Activated naive CD8-positive, alpha-beta T cell treated with anti-CD3 and anti-CD28 coated beads, Interleukin-2, amount 10 ng/mL, durations not matched to agents 7 days and 5 days (primary cell): Measurements from ENCODE around the gene UTP14A. TPM values are rescaled to one million over a fixed set of nuclear protein-coding genes. Genes with fewer than 3 reads are reported as not detected.

Experiments used
- ATAC-seq: fragments of 150-1000 bp; cut with Tn5 transposase; one replicate; pipeline ENCODE4 v1.10.0; 2021; ENCODE audit warnings: low read depth, moderate library complexity
- POLR2A ChIA-PET: fragments of 350-600 bp; sonication (Branson Sonifier 250); formaldehyde crosslinking; loops from one replicate; lab custom pipeline; 2021; ENCODE audit warnings: antibody characterized with exemption; lab: Charles Lee
- DNase-seq: peaks from one replicate; pipeline ENCODE4 v3.0.0; 2021
- H3K27ac Mint-ChIP-seq: one replicate; pipeline ENCODE4 v1.8.0; 2022; ENCODE audit warnings: mild to moderate bottlenecking, mixed read lengths
- H3K27me3 Mint-ChIP-seq: one replicate; pipeline ENCODE4 v1.8.0; 2022; ENCODE audit warnings: mild to moderate bottlenecking, moderate library complexity, mixed read lengths
- H3K36me3 Mint-ChIP-seq: one replicate; pipeline ENCODE4 v1.8.0; 2021; ENCODE audit warnings: mild to moderate bottlenecking, mixed read lengths
- H3K4me1 Mint-ChIP-seq: one replicate; pipeline ENCODE4 v1.8.0; 2021; ENCODE audit warnings: mixed read lengths
- H3K4me3 Mint-ChIP-seq: one replicate; pipeline ENCODE4 v1.8.0; 2022; ENCODE audit warnings: mild to moderate bottlenecking, moderate library complexity, mixed read lengths
- H3K9me3 Mint-ChIP-seq: one replicate; pipeline ENCODE4 v1.8.0; 2021; ENCODE audit warnings: mixed read lengths
- total RNA-seq, 2 experiments: library from RNA; stranded (reverse); gene quantifications; one replicate each; pipeline ENCODE4 v1.2.3, GENCODE V29; 2021

Gene UTP14A
- total RNA-seq, 2 experiments from 2014 or later, result 20.8 to 21.0 TPM

GRCh38 chrX:129956765-129957164, 50.8 kb downstream of the UTP14A start:
- peaks cover 22% of the 10 kb centered on the region for H3K4me1 Mint-ChIP-seq
- peaks cover 2% of the 10 kb centered on the region for H3K36me3 Mint-ChIP-seq
- peaks cover 14% of the 10 kb centered on the region for H3K27me3 Mint-ChIP-seq
- peak overlapping the region; percentile 61 for H3K4me3 Mint-ChIP-seq
- ATAC-seq (no peak), DNase-seq (no peak)
- H3K9me3 Mint-ChIP-seq, result no peaks in the 10 kb centered on the region
- POLR2A ChIA-PET, result interaction anchor here (0.5 to 1.5 kb wide), 2 partner anchors 13 to 25 kb away, joined by 3 to 4 read pairs; partner anchors contain the start of gene BCORL1
- H3K27ac Mint-ChIP-seq, result no peak overlapping the region

GRCh38 chrX:129957241-129958082, 51.5 kb downstream of the UTP14A start:
- peak overlapping the region; percentile 69 for H3K4me3 Mint-ChIP-seq
- peaks cover 12% of the 10 kb centered on the region for H3K27me3 Mint-ChIP-seq
- POLR2A ChIA-PET, result interaction anchor here (0.5 to 1.5 kb wide), 2 partner anchors 12 to 25 kb away, joined by 3 to 4 read pairs; partner anchors contain the start of gene BCORL1
- H3K4me1 Mint-ChIP-seq, result peaks cover 23% of the 10 kb centered on the region
- peak; percentile 51 for ATAC-seq
- peak; percentile 58 for DNase-seq
- peak overlapping the region; percentile 76 for H3K27ac Mint-ChIP-seq
- H3K36me3 Mint-ChIP-seq, result peaks cover 2% of the 10 kb centered on the region
- H3K9me3 Mint-ChIP-seq, result no peaks in the 10 kb centered on the region

GRCh38 chrX:129958083-129958465, 52.1 kb downstream of the UTP14A start:
- ATAC-seq (no peak), DNase-seq (no peak)
- peaks cover 21% of the 10 kb centered on the region for H3K4me1 Mint-ChIP-seq
- POLR2A ChIA-PET, result interaction anchor here (1.5 kb wide), 1 partner anchor 24 kb away, joined by 4 read pairs; the partner anchor contains the start of gene BCORL1
- no peaks in the 10 kb centered on the region for H3K9me3 Mint-ChIP-seq
- H3K27ac Mint-ChIP-seq, result no peak overlapping the region
- peak overlapping the region; percentile 69 for H3K4me3 Mint-ChIP-seq
- no peaks in the 10 kb centered on the region for H3K36me3 Mint-ChIP-seq
- H3K27me3 Mint-ChIP-seq, result peaks cover 12% of the 10 kb centered on the region

DNA sequence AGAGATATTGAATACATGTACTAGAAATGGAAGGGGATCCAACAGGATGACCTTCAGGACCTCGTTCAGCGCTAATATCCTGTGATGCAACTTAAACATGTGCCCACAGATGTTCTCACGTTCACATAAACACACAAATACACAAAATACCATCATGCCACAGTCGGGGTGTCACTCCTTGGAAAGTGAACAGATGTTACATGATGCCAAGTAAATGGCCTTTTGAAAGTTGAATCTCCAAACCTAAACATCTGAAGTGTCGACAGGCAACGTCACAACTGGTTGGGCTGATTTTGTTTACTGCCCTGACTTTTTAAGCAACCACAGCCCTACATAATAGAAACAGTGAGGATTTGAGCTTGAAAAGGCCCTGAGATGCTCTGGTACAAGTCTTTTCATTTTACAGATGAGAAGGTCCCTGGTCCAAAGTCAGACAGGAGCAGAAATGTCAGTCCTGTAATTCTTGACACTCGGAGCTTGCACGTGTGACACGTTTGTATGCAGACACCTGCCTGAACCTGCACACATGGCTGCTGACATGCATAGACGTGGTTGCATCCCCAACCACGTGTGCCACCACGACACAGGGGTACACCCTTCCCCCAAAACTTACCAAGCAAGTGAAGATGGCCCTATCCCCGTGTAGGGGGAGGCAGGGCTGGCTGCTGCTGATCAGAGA, 53.0 kb downstream of the UTP14A start:
- Mint-ChIP-seq H3K4me1 (peaks cover 21% of the 10 kb centered on the region), H3K36me3 (no peaks in the 10 kb centered on the region), H3K27me3 (peaks cover 11% of the 10 kb centered on the region), H3K27ac (no peak overlapping the region), H3K4me3 (no peak overlapping the region), H3K9me3 (no peaks in the 10 kb centered on the region)
- no peak for DNase-seq
- ATAC-seq, result no peak
- POLR2A ChIA-PET, result no interaction called here

- H3K4me3 Mint-ChIP-seq, result no peak overlapping the region
- POLR2A ChIA-PET, result interaction anchor here (0.6 kb wide), 1 partner anchor 358 kb away, joined by 4 read pairs; no protein-coding TSS in a partner anchor
- peaks cover 7% of the 10 kb centered on the region for H3K27me3 Mint-ChIP-seq
- H3K27ac Mint-ChIP-seq, result no peak overlapping the region
- H3K9me3 Mint-ChIP-seq, result no peaks in the 10 kb centered on the region
- DNase-seq (no peak), ATAC-seq (no peak)
- H3K36me3 Mint-ChIP-seq, result no peaks in the 10 kb centered on the region
- peaks cover 21% of the 10 kb centered on the region for H3K4me1 Mint-ChIP-seq
These were observed 53.5 kb downstream of the UTP14A start for GRCh38 chrX:129959493-129959832.

DNA sequence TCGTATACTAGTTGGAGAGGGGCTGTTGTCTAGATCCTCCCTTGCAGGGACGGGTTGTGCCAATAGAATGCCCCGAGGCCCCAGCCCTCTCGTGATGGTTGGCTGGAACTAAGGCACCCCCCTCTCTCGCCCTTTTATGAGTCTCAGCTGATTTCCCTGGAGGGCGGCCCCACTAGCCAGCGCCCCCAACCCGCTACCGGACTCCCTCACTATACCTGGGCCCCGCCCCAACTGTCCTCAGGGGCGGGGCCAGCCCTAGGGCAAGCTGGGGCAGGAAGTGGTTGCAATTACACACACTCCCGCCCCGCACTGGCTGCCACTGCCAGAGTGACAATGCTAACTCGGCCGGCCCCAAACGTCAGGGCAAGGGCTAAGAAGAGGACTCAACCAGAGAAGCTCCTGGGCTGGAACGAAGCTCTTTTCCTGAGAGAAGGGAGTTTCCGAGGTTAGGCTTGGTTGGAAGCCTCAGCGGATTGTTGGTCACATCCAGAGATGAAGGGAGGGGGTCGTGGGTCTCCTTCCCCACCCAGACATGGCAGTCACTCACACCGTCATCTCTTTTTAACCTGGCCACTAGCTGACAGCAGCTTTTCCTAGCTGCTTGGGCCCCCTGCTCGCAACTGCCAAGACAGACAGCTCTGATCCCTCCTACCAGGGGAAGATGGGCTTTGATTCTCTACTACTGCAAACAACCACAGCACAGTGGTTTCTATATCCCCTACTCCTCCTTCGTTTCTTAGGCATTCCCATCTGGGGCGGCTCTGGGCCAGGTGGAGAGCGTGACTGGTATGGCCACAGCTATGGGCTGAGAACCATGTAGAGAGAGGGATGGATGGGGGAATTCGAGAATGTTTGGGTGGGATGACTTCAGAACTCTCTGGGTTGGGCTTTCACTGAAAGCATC, 55.5 kb downstream of the UTP14A start:
- ATAC-seq (peak; percentile 91), DNase-seq (peak; percentile 77)
- no peaks in the 10 kb centered on the region for H3K9me3 Mint-ChIP-seq
- H3K27ac Mint-ChIP-seq, result peak overlapping the region; percentile 94
- peak overlapping the region; percentile 79 for H3K4me3 Mint-ChIP-seq
- H3K4me1 Mint-ChIP-seq, result peaks cover 21% of the 10 kb centered on the region
- no peaks in the 10 kb centered on the region for H3K36me3 Mint-ChIP-seq
- POLR2A ChIA-PET, result interaction anchor here (0.7 to 1.9 kb wide), 7 partner anchors 8 to 204 kb away, joined by 3 to 12 read pairs (median 4); partner anchors contain the start of genes AIFM1 and BCORL1
- H3K27me3 Mint-ChIP-seq, result peaks cover 2% of the 10 kb centered on the region

DNA sequence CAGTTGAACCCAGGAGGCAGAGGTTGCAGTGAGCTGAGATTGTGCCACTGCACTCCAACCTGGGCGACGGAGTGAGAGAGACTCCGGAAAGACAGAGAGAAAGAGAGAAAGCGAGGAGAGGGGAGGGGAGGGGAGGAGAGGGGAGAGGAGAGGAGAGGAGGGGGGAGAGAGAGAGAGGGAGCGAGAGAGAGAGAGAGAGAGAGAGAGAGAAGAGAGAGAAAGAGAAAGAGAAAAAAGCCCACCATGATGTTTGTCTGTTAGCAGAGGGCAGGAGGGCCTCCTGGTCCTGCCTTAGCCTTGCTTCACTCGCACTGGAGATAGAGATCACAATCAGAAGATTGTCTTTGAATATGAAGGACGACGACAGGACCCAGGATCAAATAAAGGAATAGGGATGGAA, 57.8 kb downstream of the UTP14A start:
- POLR2A ChIA-PET, result no interaction called here
- H3K36me3 Mint-ChIP-seq, result no peaks in the 10 kb centered on the region

DNA sequence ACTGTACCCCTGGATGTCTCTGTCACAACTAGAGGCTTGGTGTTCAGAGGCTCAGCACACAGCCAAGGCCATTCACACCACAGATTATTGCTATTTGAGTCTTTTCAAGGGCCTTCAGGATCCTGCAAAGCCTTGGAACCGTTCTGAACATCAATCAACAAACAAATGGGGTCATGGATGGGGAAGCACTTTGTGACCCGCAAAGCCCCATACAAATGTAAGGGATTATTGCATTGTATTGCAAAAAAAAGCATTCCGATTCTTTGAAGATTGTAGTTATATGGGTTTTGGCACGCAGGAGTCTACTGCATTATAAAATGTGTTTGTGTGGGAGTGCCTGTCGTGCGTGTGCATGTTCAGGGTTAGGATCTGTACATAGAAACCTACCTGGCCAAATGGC, 59.2 kb downstream of the UTP14A start:
- H3K4me3 Mint-ChIP-seq, result no peak overlapping the region
- no peaks in the 10 kb centered on the region for H3K36me3 Mint-ChIP-seq
- DNase-seq (no peak), ATAC-seq (no peak)
- peaks cover 9% of the 10 kb centered on the region for H3K4me1 Mint-ChIP-seq
- POLR2A ChIA-PET, result no interaction called here
- no peak overlapping the region for H3K27ac Mint-ChIP-seq
- no peaks in the 10 kb centered on the region for H3K9me3 Mint-ChIP-seq
- H3K27me3 Mint-ChIP-seq, result peaks cover 3% of the 10 kb centered on the region

More for the DNA sequence above, 57.8 kb downstream of the UTP14A start:
- ATAC-seq (no peak), DNase-seq (no peak)
- H3K9me3 Mint-ChIP-seq, result no peaks in the 10 kb centered on the region
- H3K27me3 Mint-ChIP-seq, result peaks cover 2% of the 10 kb centered on the region
- no peak overlapping the region for H3K4me3 Mint-ChIP-seq
- peaks cover 10% of the 10 kb centered on the region for H3K4me1 Mint-ChIP-seq
- H3K27ac Mint-ChIP-seq, result no peak overlapping the region

GRCh38 chrX:129968968-129969367, 63.0 kb downstream of the UTP14A start:
- Mint-ChIP-seq H3K9me3 (no peaks in the 10 kb centered on the region), H3K27ac (no peak overlapping the region), H3K4me3 (no peak overlapping the region), H3K36me3 (no peaks in the 10 kb centered on the region), H3K4me1 (no peaks in the 10 kb centered on the region), H3K27me3 (peaks cover 14% of the 10 kb centered on the region)
- POLR2A ChIA-PET, result interaction anchor here (0.7 kb wide), 1 partner anchor 136 kb away, joined by 4 read pairs; no protein-coding TSS in a partner anchor
- DNase-seq (no peak), ATAC-seq (no peak)

GRCh38 chrX:129976441-129976840, 70.5 kb downstream of the UTP14A start:
- H3K4me1 Mint-ChIP-seq, result peaks cover 12% of the 10 kb centered on the region
- POLR2A ChIA-PET, result interaction anchor here (0.5 kb wide), 1 partner anchor 12 kb away, joined by 6 read pairs; no protein-coding TSS in a partner anchor
- peaks cover 18% of the 10 kb centered on the region for H3K27me3 Mint-ChIP-seq
- no peak overlapping the region for H3K4me3 Mint-ChIP-seq
- no peaks in the 10 kb centered on the region for H3K36me3 Mint-ChIP-seq
- H3K27ac Mint-ChIP-seq, result no peak overlapping the region
- H3K9me3 Mint-ChIP-seq, result no peaks in the 10 kb centered on the region
- ATAC-seq, result no peak
- no peak for DNase-seq
